HG02759 (cell line): ENCODE data around the gene CYP4F11.
"Not testable (repeated sequence)": the region's sequence is repeated elsewhere in the genome, so short reads cannot be mapped to it uniquely, and the experiment has no call there.

Experiments used
- ATAC-seq: cut with Tn5 transposase; IDR thresholded peaks from one replicate; pipeline ENCODE4 v1.9.1; 2021; ENCODE audit warnings: mild to moderate bottlenecking, moderate library complexity; ENCODE audit not compliant: unreplicated experiment

The CYP4F11 gene

DNA sequence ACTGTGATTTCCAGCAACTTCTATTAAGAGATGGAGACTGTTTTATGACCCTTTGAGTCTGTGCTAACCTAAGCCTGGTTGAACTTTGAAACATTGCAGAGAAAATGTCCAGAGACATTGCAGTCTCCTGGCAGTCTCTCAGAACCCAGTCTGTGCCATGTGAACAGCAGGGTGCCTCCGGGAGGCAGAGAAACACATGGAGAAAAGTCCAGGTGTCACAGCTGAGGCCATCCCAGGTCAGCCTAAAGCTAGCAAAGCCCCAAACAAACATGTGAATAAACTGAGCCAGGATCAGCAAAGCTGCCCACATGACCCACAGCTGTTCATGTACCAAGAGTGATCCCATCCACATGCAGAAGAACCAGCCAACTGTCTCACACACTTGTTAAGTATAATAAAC lies 7.8 kb downstream of the CYP4F11 start:
- no peak for ATAC-seq

DNA sequence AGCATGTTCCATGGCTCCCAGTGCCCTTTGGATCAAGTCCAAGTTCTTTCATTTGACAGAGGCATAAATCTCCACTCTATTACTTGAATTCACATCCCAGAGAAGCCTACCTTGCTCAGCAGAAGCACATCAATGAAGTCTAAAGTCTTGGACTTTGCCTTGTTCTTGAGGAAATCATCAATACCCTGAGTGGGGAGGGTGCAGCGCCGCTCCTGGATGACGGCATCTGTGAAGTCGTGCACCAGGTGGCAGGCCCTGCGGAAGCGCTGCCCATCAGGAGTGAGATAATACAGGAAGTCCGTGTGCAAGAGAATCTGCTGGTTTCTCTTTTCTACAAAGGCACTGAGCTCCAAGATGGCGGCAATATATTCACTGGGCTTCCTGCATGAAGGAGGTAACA lies 10.6 kb downstream of the CYP4F11 start:
- ATAC-seq, result no peak

DNA sequence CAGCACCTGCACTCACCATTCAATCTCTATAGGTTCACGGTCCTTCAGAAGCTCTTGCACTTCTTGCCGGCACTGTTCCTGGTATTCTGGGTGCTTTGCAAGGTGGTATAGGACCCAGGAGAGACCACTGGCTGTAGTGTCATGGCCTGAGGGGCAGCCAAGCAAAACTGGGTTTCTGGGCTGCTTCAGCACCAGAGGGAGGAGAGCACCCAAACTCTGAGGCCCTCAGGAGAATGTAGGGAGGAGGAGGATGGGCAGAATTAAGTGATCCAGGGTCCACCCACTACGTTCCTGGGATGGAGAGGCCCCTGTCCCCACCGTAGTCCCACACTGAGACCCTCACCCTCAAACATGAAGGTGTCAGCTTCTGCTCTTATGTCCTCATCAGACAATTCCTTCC lies 12.3 kb downstream of the CYP4F11 start:
- no peak for ATAC-seq

- ATAC-seq, result no peak
Observed at GRCh38 chr19:15919243-15919642, 15.1 kb downstream of the CYP4F11 start.

DNA sequence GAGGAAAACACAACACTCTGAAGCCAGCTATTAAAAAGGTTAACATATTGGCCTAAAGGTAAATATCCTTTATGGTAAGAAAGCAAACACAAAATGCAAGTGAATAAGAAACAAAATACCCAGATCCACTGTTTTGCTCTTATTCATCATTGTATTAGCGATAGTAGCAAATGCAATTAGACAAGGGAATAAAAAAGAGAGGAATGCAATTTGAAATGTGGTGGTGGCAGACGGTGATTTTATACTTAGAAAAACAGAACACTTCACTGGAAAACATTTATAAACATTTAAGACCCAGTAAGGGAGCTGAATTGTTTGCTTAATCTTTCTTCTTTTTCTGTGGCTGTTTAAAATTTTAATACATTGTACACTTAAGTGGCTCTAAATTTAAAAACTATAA lies 19.2 kb downstream of the CYP4F11 start:
- no peak for ATAC-seq

DNA sequence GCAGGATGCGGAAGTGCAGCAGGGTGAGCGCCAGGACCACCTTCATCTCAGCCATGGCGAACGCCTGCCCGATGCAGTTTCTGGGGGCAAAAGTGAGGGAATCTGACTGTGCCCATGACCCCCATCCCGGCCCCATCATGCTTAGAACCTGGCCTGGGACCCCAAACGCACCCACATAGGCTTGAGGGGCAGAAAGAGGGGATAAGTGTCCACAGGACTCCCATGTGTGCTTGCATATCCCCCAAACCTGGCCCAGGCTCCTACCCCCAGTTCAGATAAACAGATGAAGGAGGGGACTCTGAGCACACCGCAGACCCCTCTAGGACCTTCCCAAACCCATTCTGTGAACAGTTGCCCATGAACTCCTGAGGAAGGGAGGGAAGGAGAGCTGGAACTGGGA lies 20.5 kb downstream of the CYP4F11 start:
- ATAC-seq, result no peak

DNA sequence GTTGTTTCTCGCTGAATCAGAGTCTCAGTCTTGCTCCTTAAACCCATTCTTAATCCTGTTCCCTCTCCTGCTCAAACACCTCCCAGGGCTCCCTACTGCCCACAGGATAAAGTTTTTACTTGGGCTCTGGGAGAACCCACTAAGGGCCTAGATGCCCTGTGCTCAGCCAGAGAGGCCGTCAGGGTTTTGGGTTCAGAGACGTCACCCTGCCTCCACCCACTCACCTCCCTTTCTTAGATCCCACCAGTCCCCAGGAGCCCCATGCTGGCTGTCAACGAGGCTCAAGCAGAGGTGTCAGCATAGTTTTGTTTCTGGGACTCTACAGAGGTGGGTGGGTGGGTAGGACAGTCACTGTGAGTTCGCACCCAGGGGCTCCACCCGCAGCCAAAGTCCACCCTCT lies 20.9 kb downstream of the CYP4F11 start:
- ATAC-seq, result no peak

GRCh38 chr19:15911599-15912235 lies 22.6 kb downstream of the CYP4F11 start:
- no peak for ATAC-seq

- no peak for ATAC-seq
Observed at GRCh38 chr19:15905026-15905425, 29.3 kb downstream of the CYP4F11 start.

- not testable (repeated sequence) for ATAC-seq
Observed at GRCh38 chr19:15902898-15903297, 31.4 kb downstream of the CYP4F11 start.

DNA sequence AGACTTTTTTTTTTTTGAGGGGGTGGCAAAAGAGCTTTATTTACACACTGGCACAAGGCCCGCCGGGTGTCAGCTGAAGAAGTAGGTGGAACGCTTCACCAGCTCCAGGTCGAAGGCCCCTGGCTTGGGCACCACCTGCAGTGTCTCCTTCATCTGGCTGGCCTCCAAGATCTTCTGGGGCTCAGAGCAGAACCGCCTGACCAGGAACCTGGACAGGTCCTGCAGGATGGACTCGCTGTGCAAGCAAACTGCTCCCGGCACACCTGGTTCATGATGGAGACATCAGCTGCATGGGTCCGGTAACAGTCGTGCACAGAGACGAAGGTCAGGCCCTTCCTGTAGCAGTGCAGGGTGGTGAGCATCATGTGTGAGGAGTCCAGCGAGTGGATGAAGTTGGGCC lies 32.1 kb downstream of the CYP4F11 start:
- no peak for ATAC-seq

- no peak for ATAC-seq
Observed at GRCh38 chr19:15900504-15900903, 33.8 kb downstream of the CYP4F11 start.

DNA sequence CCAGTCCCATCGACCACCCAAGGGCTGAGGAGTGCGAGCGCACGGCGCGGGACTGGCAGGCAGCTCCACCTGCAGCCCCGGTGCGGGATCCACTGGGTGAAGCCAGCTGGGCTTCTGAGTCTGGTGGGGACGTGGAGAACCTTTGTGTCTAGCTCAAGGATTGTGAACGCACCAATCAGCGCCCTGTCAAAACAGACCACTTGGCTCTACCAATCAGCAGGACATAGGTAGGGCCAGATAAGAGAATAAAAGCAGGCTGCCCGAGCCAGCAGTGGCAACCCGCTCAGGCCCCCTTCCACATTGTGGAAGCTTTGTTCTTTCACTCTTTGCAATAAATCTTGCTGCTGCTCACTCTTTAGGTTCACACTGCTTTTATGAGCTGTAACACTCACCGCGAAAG lies 34.3 kb downstream of the CYP4F11 start:
- ATAC-seq, result not testable (repeated sequence)

GRCh38 chr19:15899561-15899960 lies 34.8 kb downstream of the CYP4F11 start:
- not testable (repeated sequence) for ATAC-seq

DNA sequence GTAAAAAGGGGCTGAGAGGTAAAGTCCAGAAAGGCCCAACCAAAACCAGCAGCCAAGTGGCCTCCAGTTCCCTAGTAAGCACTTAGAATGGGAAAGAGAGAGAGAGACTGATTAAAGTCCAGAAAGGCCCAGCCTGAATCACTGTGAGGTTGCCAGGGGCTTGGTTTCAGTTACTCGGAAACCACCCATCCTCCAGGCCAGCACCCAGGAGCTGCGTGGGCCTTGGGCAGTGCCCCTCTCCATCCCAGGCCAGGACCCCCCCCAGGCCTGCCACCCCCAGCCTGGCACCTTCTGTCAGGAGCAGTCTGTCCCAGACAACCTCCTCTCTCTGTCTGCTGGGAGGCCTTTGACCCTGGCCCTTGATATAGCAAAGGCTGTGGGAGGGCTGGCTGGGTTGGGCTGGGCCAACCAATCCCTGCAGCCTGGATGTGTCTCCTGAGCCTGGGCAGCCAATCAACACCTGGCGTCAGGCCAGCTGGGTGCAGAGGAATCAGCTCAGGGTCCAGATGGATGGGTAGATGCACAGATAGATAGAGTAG lies 36.5 kb downstream of the CYP4F11 start, which contains the start of gene CYP4F2:
TSS of gene CYP4F2 (minus strand) at position 337 of the 539 bp plus-strand sequence. CDS start 463 bp downstream, outside the sequence.
- ATAC-seq, result no peak

DNA sequence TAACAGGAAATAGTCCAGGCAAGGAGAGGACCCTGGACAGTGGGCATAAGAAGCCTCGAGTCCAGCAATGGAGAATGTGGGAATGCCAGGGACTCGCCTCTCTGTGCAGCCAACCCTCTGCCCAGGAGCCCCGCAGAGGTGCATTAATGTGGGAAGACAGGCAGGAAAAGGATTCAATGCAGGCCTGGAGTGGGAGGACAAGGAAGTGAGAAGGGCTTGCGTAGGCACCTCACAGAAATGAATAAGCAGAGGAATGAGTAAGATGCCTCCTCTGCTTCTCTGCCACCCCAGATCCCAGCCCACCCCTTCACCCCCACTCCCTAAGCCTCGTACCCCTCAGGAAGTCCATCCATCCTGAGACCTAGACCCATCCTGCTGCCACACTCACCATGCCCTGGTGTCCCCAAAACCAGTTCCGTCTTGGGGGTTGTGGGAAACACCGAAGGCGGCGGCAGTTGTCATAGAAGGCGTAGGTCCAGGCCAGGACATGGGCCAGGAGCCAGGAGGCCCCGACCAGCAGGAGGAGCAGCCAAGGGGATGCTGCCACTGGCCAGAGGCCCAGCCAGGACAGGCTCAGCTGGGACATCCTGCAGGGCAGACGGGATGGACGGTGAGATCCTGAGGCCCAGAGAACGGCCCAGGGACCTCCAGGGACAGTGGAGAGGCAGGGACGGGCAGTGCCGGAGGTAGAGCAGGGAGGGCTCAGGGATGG lies 37.1 kb downstream of the CYP4F11 start:
- no peak for ATAC-seq

DNA sequence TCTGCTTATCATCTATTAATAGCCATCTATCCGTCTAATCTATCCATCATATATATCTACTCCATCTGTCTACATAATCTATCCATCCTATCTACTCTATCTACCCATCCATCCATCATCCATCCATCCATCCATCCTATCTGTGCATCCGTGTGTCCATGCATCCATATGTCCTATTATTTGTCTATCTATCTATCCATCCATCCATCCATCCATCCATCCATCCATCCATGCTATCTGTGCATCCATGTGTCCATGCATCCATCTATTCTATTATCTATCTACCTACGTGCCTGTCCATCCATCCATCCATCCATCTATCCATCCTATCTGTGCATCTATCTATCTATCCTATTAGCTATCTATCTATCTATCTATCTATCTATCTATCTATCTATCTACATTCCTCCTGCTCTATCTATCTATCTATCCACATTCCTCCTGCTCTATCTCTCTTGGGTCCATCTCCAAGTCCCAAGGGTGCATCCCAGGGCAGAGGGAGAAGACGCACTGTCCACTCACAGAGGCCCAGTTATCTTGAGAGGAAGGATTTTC lies 38.4 kb downstream of the CYP4F11 start:
- no peak for ATAC-seq

DNA sequence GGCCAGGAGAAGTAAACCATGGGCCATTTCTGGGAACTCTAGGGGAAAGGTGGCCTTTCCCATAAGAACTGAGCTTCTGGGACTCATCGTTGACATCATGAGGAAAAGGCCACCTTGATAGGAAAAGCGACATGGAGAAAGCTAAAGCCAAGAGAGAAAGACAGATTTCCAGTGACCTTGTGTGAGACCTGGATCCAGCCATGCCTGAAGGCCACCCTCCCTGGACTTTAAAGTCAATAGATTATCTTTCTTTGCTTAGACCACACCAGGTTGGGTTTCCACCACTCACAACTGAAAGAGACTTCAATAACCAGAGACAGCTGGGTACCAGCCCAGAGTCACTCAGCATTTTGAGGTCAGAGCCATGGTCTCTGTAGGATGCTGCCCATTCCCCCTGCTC lies 40.0 kb downstream of the CYP4F11 start:
- no peak for ATAC-seq

GRCh38 chr19:15893477-15893876 lies 40.9 kb downstream of the CYP4F11 start:
- no peak for ATAC-seq

GRCh38 chr19:15892012-15892411 lies 42.3 kb downstream of the CYP4F11 start:
- ATAC-seq, result no peak

DNA sequence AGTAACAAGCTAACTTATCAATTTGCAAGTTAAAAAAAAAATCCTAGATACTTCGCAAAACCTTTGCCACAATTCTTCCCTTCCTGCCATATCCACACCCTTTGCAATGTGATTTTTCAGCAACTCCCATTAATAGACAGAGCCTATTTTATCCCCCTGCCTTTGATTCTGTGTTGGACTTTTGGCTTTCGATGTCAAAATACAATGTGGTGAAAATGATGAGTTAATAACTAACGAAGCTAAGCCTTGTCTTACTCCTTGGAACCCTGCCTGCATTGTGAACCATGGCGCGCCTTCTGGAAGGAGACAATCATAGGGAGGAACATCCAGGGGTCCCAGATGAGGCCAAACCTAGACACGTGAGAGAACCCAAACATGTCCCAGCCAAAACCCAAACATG lies 42.9 kb downstream of the CYP4F11 start:
- no peak for ATAC-seq

DNA sequence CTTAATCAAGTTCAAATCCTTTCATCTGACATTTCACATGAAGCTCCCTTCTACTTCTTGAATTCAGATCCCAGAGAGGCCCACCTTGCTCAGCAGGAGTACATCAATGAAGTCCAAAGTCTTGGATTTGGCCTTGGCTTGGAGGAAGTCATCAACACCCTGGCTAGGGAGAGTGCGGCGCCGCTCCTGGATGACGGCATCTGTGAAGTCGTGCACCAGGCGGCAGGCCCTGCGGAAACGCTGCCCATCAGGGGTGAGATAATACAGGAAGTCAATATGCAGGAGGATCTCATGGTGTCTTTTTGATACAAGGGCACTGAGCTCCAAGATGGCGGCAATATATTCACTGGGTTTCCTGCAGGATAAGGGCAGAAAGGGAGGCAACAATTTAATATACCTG lies 45.0 kb downstream of the CYP4F11 start:
- ATAC-seq, result not testable (repeated sequence)
